HEK293 (cell line): ENCODE data around the gene CDK14.

Experiments used
- CTCF ChIA-PET: fragments of 350-600 bp; formaldehyde crosslinking; extraction: SDS; loops from one replicate; lab custom pipeline; 2021; ENCODE audit warnings: antibody characterized with exemption; lab: Yijun Ruan, JAX
- POLR2A ChIA-PET: fragments of 300-600 bp; formaldehyde crosslinking; extraction: SDS; loops from one replicate; lab custom pipeline; 2020; ENCODE audit warnings: antibody characterized with exemption, inconsistent platforms; lab: Yijun Ruan, JAX
- H3K27ac ChIP-seq: fragments of 200-500 bp; sonication (Bioruptor generic); 2 replicates; pipeline ENCODE4 v1.5.1; 2014; ENCODE audit warnings: low read depth, low read length, control low read depth, inconsistent platforms; ENCODE audit errors: extremely low read depth
- H3K36me3 ChIP-seq, 2 experiments: fragments of 200-500 bp in 1 of 2; sonication (Bioruptor generic) in 1 of 2; 1 replicate in 1 of 2; 2 replicates in 1 of 2; pipeline ENCODE4 v1.5.1; 2014 to 2017; ENCODE audit warnings: inconsistent platforms in 2 of 2, low read length in 2 of 2; ENCODE audit not compliant: control insufficient read depth in 2 of 2, insufficient read depth in 1 of 2
- H3K4me1 ChIP-seq: fragments of 200-500 bp; sonication (Bioruptor generic); 2 replicates; pipeline ENCODE4 v1.5.1; 2014; ENCODE audit warnings: mild to moderate bottlenecking, low read length, inconsistent platforms; ENCODE audit not compliant: control insufficient read depth, insufficient read depth
- H3K4me3 ChIP-seq: 2 replicates; pipeline ENCODE4 v1.5.1; 2011; ENCODE audit warnings: low read depth, mild to moderate bottlenecking, control low read depth, low read length, moderate library complexity
- H3K9me3 ChIP-seq: fragments of 200-500 bp; sonication (Bioruptor generic); 2 replicates; pipeline ENCODE4 v1.5.1; 2014; ENCODE audit warnings: low read depth, low read length, inconsistent platforms; ENCODE audit not compliant: control insufficient read depth, insufficient read depth
- KLF7 ChIP-seq: fragments of 450-650 bp; formaldehyde crosslinking; IDR thresholded peaks from 2 replicates; pipeline ENCODE4 v1.5.1; 2016; ENCODE audit warnings: missing biosample characterization, missing genetic modification characterization, borderline replicate concordance
- SCRT2 ChIP-seq: fragments of 450-650 bp; formaldehyde crosslinking; IDR thresholded peaks from 2 replicates; pipeline ENCODE4 v1.5.1; 2016; ENCODE audit warnings: missing biosample characterization, missing genetic modification characterization
- SP3 ChIP-seq: fragments of 450-650 bp; formaldehyde crosslinking; IDR thresholded peaks from 2 replicates; pipeline ENCODE4 v1.5.1; 2016; ENCODE audit warnings: missing biosample characterization, missing genetic modification characterization
- ZFP37 ChIP-seq: fragments of 450-650 bp; formaldehyde crosslinking; IDR thresholded peaks from 2 replicates; pipeline ENCODE4 v1.5.1; 2016; ENCODE audit warnings: missing biosample characterization, missing genetic modification characterization
- ZNF423 ChIP-seq: fragments of 450-650 bp; formaldehyde crosslinking; IDR thresholded peaks from 2 replicates; pipeline ENCODE4 v1.5.1; 2016; ENCODE audit warnings: missing biosample characterization, missing genetic modification characterization
- ZNF585B ChIP-seq: fragments of 450-650 bp; formaldehyde crosslinking; IDR thresholded peaks from 2 replicates; pipeline ENCODE4 v1.5.1; 2016; ENCODE audit warnings: missing biosample characterization, missing genetic modification characterization
- ZNF623 ChIP-seq: fragments of 450-650 bp; formaldehyde crosslinking; IDR thresholded peaks from 2 replicates; pipeline ENCODE4 v1.5.1; 2016; ENCODE audit warnings: missing biosample characterization, missing genetic modification characterization
- ZNF701 ChIP-seq: fragments of 450-650 bp; formaldehyde crosslinking; IDR thresholded peaks from 2 replicates; pipeline ENCODE4 v1.5.1; 2016; ENCODE audit warnings: missing biosample characterization, missing genetic modification characterization
- ZNF776 ChIP-seq: fragments of 450-650 bp; formaldehyde crosslinking; IDR thresholded peaks from 2 replicates; pipeline ENCODE4 v1.5.0; 2017; ENCODE audit warnings: missing biosample characterization, missing genetic modification characterization, borderline replicate concordance
- ZNF792 ChIP-seq: fragments of 450-650 bp; formaldehyde crosslinking; IDR thresholded peaks from 2 replicates; pipeline ENCODE4 v1.5.1; 2016; ENCODE audit warnings: missing biosample characterization, missing genetic modification characterization
- TF ChIP-seq, protein P1 (sequence below): fragments of 450-650 bp; formaldehyde crosslinking; IDR thresholded peaks from 2 replicates; pipeline ENCODE4 v1.5.1; 2016; ENCODE audit warnings: missing biosample characterization, missing genetic modification characterization, borderline replicate concordance
- TF ChIP-seq, protein P2 (sequence below): fragments of 450-650 bp; formaldehyde crosslinking; IDR thresholded peaks from 2 replicates; pipeline ENCODE4 v1.5.1; 2016; ENCODE audit warnings: missing biosample characterization, missing genetic modification characterization
- TF ChIP-seq, protein P3 (sequence below): fragments of 450-650 bp; formaldehyde crosslinking; IDR thresholded peaks from 2 replicates; pipeline ENCODE4 v1.5.1; 2016; ENCODE audit warnings: missing biosample characterization, missing genetic modification characterization, low read depth

Gene CDK14

DNA sequence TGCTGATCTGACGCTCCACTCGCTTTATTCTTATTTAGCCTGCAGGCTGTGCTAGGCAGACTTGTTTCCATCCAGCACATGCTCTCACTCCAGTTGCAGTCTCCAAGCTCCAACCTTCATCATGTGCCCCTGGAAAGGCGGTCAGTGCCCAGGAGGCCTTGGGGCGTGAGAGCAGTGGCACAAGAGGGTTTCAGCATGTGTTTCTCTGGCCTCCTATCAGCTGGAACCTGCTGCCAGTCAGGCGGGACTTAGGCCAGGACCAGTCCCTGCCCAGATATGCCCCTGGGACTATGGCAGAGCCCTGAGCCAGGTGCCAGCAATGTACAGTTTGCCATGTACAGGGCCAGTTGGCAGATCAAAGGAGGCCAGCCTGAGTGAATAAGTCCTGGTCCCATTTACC is 337.9 kb downstream of the CDK14 start:
- no peak for TF ChIP-seq ZNF792 (tag by site-specific recombination)
- TF ChIP-seq, protein P1, sequence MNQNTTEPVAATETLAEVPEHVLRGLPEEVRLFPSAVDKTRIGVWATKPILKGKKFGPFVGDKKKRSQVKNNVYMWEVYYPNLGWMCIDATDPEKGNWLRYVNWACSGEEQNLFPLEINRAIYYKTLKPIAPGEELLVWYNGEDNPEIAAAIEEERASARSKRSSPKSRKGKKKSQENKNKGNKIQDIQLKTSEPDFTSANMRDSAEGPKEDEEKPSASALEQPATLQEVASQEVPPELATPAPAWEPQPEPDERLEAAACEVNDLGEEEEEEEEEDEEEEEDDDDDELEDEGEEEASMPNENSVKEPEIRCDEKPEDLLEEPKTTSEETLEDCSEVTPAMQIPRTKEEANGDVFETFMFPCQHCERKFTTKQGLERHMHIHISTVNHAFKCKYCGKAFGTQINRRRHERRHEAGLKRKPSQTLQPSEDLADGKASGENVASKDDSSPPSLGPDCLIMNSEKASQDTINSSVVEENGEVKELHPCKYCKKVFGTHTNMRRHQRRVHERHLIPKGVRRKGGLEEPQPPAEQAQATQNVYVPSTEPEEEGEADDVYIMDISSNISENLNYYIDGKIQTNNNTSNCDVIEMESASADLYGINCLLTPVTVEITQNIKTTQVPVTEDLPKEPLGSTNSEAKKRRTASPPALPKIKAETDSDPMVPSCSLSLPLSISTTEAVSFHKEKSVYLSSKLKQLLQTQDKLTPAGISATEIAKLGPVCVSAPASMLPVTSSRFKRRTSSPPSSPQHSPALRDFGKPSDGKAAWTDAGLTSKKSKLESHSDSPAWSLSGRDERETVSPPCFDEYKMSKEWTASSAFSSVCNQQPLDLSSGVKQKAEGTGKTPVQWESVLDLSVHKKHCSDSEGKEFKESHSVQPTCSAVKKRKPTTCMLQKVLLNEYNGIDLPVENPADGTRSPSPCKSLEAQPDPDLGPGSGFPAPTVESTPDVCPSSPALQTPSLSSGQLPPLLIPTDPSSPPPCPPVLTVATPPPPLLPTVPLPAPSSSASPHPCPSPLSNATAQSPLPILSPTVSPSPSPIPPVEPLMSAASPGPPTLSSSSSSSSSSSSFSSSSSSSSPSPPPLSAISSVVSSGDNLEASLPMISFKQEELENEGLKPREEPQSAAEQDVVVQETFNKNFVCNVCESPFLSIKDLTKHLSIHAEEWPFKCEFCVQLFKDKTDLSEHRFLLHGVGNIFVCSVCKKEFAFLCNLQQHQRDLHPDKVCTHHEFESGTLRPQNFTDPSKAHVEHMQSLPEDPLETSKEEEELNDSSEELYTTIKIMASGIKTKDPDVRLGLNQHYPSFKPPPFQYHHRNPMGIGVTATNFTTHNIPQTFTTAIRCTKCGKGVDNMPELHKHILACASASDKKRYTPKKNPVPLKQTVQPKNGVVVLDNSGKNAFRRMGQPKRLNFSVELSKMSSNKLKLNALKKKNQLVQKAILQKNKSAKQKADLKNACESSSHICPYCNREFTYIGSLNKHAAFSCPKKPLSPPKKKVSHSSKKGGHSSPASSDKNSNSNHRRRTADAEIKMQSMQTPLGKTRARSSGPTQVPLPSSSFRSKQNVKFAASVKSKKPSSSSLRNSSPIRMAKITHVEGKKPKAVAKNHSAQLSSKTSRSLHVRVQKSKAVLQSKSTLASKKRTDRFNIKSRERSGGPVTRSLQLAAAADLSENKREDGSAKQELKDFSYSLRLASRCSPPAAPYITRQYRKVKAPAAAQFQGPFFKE, result no peak
- no peak for TF ChIP-seq ZNF623 (tag by site-specific recombination)
- TF ChIP-seq KLF7 (tag by site-specific recombination), result no peak
- TF ChIP-seq ZNF701, result no peak
- no peak for TF ChIP-seq ZNF423
- TF ChIP-seq, protein P2, sequence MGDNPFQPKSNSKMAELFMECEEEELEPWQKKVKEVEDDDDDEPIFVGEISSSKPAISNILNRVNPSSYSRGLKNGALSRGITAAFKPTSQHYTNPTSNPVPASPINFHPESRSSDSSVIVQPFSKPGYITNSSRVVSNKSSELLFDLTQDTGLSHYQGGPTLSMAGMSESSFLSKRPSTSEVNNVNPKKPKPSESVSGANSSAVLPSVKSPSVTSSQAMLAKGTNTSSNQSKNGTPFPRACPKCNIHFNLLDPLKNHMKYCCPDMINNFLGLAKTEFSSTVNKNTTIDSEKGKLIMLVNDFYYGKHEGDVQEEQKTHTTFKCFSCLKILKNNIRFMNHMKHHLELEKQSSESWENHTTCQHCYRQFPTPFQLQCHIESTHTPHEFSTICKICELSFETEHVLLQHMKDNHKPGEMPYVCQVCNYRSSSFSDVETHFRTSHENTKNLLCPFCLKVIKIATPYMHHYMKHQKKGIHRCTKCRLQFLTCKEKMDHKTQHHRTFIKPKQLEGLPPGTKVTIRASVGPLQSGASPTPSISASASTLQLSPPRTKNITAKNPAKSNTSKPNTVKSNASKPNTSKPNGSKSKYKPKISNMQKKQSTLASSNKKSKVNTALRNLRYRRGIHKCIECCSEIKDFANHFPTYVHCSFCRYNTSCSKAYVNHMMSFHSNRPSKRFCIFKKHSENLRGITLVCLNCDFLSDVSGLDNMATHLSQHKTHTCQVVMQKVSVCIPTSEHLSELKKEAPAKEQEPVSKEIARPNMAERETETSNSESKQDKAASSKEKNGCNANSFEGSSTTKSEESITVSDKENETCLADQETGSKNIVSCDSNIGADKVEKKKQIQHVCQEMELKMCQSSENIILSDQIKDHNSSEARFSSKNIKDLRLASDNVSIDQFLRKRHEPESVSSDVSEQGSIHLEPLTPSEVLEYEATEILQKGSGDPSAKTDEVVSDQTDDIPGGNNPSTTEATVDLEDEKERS (tag by site-specific recombination), result no peak
- no peak for TF ChIP-seq SCRT2 (tag by site-specific recombination)
- TF ChIP-seq SP3, result no peak
- TF ChIP-seq ZNF585B (tag by site-specific recombination), result no peak
- no peak for TF ChIP-seq ZNF776 (tag by site-specific recombination)
- ChIA-PET CTCF (interaction anchor here (0.6 kb wide), 1 partner anchor 979 kb away, joined by 3 read pairs; no protein-coding TSS in a partner anchor), POLR2A (no interaction called here)
- Histone ChIP-seq H3K27ac (no peak overlapping the region), H3K4me1 (no peaks in the 10 kb centered on the region), H3K9me3 (no peaks in the 10 kb centered on the region), H3K36me3 (no peaks in the 10 kb centered on the region), H3K4me3 (no peak overlapping the region)

DNA sequence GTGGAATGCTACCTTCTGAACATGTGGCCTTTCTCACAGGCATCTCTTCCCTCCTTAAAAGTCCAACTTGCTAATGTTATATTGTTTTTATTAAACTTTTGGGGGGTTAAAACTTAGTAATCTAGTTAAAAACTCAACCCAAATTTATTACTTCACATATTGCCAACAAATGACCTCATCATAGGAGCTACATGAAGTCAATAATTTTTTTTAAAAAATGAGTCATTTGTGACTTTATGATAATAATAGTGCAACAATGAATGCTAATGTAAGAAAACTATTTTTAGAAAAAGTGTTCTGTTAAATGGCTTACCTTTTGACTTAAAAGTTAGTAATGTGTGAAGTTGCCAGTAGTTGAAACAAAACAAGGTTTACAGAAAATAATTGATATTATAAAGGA is 342.2 kb downstream of the CDK14 start:
- Histone ChIP-seq H3K36me3 (no peaks in the 10 kb centered on the region), H3K4me3 (no peak overlapping the region), H3K27ac (no peak overlapping the region)
- ChIA-PET POLR2A (no interaction called here), CTCF (interaction anchor here (1.5 kb wide), 1 partner anchor 10 kb away, joined by 5 read pairs; no protein-coding TSS in a partner anchor)
- no peak for TF ChIP-seq ZFP37
- TF ChIP-seq, protein P3, sequence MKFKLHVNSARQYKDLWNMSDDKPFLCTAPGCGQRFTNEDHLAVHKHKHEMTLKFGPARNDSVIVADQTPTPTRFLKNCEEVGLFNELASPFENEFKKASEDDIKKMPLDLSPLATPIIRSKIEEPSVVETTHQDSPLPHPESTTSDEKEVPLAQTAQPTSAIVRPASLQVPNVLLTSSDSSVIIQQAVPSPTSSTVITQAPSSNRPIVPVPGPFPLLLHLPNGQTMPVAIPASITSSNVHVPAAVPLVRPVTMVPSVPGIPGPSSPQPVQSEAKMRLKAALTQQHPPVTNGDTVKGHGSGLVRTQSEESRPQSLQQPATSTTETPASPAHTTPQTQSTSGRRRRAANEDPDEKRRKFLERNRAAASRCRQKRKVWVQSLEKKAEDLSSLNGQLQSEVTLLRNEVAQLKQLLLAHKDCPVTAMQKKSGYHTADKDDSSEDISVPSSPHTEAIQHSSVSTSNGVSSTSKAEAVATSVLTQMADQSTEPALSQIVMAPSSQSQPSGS (tag by site-specific recombination), result 0 out of 2 replicates have a peak, but pooled peaks have one; percentile 32
- TF ChIP-seq, all 188 proteins: peak for 1
- Histone ChIP-seq H3K4me1 (no peaks in the 10 kb centered on the region), H3K9me3 (no peaks in the 10 kb centered on the region)
